Psoas muscle (tissue), 8 donors: ENCODE results near the gene APOBEC3A. TPM values are rescaled to one million over a fixed set of nuclear protein-coding genes. Genes with fewer than 3 reads are reported as not detected.

Source experiments
- ATAC-seq, 4 donors: fragments of 200-7000 bp; cut with Tn5 transposase; one replicate each; pipeline ENCODE4 v1.9.1; 2020; ENCODE audit warnings: moderate library complexity in 3 of 4, mild to moderate bottlenecking in 2 of 4
- DNase-seq, 2 donors: peaks; one replicate each; pipeline ENCODE4 v3.0.0-alpha.2; 2020
- H3K27ac ChIP-seq: fragments of 200-600 bp; one replicate; pipeline ENCODE4 v1.8.0; 2022
- H3K27me3 ChIP-seq, 3 donors: fragments of 200-600 bp in 1 of 3; one replicate each; pipeline versions ENCODE4 v1.6.1 to v1.8.0; 2013 to 2022; ENCODE audit warnings: low read length in 2 of 3, mild to moderate bottlenecking in 2 of 3, moderate library complexity in 1 of 3; ENCODE audit not compliant: insufficient read depth in 3 of 3
- H3K36me3 ChIP-seq, 2 donors: fragments of 200-600 bp in 1 of 2; one replicate each; pipeline versions ENCODE4 v1.6.1 to v1.8.0; 2013 to 2022; ENCODE audit warnings: low read depth in 1 of 2, mild to moderate bottlenecking in 1 of 2, moderate library complexity in 1 of 2; ENCODE audit not compliant: insufficient read depth in 1 of 2
- H3K4me1 ChIP-seq: fragments of 200-600 bp; one replicate; pipeline ENCODE4 v1.8.0; 2022
- H3K4me3 ChIP-seq: fragments of 200-600 bp; one replicate; pipeline ENCODE4 v1.8.0; 2022; ENCODE audit warnings: mild to moderate bottlenecking
- H3K9me3 ChIP-seq: fragments of 200-600 bp; one replicate; pipeline ENCODE4 v1.8.0; 2022
- CTCF ChIP-seq: fragments of 200-600 bp; IDR thresholded peaks from one replicate; pipeline ENCODE4 v1.8.0; 2022; ENCODE audit warnings: antibody characterized with exemption
- WGBS, 3 donors: extraction: QIAGEN DNeasy Blood & Tissue Kit; methylation state at CpG; one replicate each; pipeline versions ENCODE4 v1.1.6 to v1.1.7; 2013; 5-methylcytosine and 5-hydroxymethylcytosine counted together
- intact Hi-C, 2 donors: fragments of 100-400 bp; cut with DNase I; formaldehyde crosslinking; loops; one replicate each; pipeline versions ENCODE4 v1.11.0 to v1.14.2; 2022
- polyA plus RNA-seq, 3 donors: library from polyadenylated mRNA; stranded (reverse); fragments of 200-250 nt; gene quantifications; one replicate each; pipeline ENCODE4 v1.2.3, GENCODE V29; 2013
- total RNA-seq, 4 donors: library from RNA; stranded (reverse); fragmentation: NEBNext Ultra II Directional in 2 of 4; extraction: Animal tissue kit (Norgen Biotek cat#: 25700) in 2 of 4; gene quantifications; one replicate each; pipeline versions ENCODE4 v1.2.1 to v1.2.4, GENCODE V29; 2021 to 2023
- donor health status: healthy with polysubstance abuse.
- donor health status: DM: no; HTN: no; CAD: no; lungs with moderate emphysema.
- donor health status: Bipolar disorder and iron deficiency.
- donor health status: healthy.
- donor health status: DM: yes; HTN: yes; CAD: no.
- donor health status: DM: no; HTN: no; CAD: no.
- donor health status: DM: no; HTN: no; CAD: no.
- donor health status: DM: yes; HTN: yes; CAD: no.

APOBEC3A gene
- total and polyA plus RNA-seq, 7 donors, result 0.09 to 0.76 (median 0.22) TPM; not detected in 1

GRCh38 chr22:38948181-38948940, 9.0 kb upstream of the APOBEC3A start:
- Histone ChIP-seq H3K9me3 (no peaks in the 10 kb centered on the region), H3K36me3 (no peaks in the 10 kb centered on the region), H3K4me3 (no peak overlapping the region), H3K27ac (no peak overlapping the region), H3K4me1 (no peaks in the 10 kb centered on the region), H3K27me3 (peaks cover 0 to 44% (median 3%) of the 10 kb centered on the region in 3 donors)
- no peak for TF ChIP-seq CTCF
- no peak for DNase-seq
- intact Hi-C loops, result no loop called here
- 85 to 90% (median 89%) methylated on average over 7 of the region's 7 CpGs for WGBS, 3 donors
- ATAC-seq, result no peak

- intact Hi-C loops, result loop anchor here in 1 of 2 donors (10.0 kb wide), 1 partner anchor 135 kb away; no protein-coding TSS in a partner anchor
- no peak overlapping the region for H3K27ac ChIP-seq
- H3K36me3 ChIP-seq, result no peaks in the 10 kb centered on the region
- DNase-seq (no peak), ATAC-seq (no peak)
- H3K4me1 ChIP-seq, result no peaks in the 10 kb centered on the region
- 40 to 52% (median 50%) methylated on average over 8 of the region's 8 CpGs for WGBS, 3 donors
- H3K4me3 ChIP-seq, result no peak overlapping the region
- peaks cover 0 to 33% (median 3%) of the 10 kb centered on the region in 3 donors for H3K27me3 ChIP-seq
- TF ChIP-seq CTCF, result no peak
- H3K9me3 ChIP-seq, result no peaks in the 10 kb centered on the region
Observed at GRCh38 chr22:38949889-38950405, 7.5 kb upstream of the APOBEC3A start.

DNA sequence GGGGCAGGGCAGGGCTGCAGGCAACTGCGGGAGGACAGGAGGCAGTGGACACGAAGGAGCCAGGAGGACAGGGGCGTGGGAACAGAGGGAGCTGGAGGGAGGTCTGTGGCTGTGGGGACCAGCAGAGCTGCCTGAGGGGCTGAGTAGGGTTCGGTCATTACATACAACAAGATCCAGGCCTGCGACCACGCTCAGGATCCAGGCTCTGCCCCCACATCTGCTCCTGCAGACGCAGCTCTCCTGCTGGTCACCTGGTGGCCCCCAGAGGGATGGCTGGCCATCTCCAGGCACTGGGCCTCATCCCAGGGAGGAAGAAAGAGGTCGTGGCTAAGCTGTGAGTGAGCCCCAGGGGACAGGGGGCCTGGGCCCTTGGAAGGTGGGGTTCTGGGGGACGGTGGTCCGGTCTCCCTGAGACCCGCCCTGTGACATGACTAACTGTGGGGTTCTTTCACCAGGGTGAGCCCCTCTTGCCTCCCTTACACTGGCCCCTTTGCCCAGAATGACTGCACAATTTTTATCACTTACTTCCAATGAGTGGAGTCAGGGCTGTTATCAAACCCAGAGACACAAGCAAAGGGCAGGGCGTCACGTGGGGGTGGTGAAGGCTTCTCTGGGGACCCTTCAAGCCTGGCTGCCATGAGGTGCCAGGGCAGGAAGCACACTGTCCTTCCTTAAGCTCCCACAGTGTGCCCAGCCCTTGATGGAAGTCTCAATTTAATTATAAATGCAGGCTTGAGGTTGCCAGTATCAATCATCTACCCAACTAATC, 6.7 kb upstream of the APOBEC3A start:
- Histone ChIP-seq H3K9me3 (no peaks in the 10 kb centered on the region), H3K4me1 (no peaks in the 10 kb centered on the region), H3K27ac (no peak overlapping the region), H3K4me3 (no peak overlapping the region), H3K27me3 (peaks cover 0 to 25% (median 2%) of the 10 kb centered on the region in 3 donors), H3K36me3 (no peaks in the 10 kb centered on the region)
- TF ChIP-seq CTCF, result no peak
- DNase-seq (no peak), ATAC-seq (no peak)
- intact Hi-C loops, result loop anchor here in 1 of 2 donors (10.0 kb wide), 1 partner anchor 134 kb away; no protein-coding TSS in a partner anchor
- 64 to 69% (median 69%) methylated on average over 12 to 13 of the region's 13 CpGs for WGBS, 3 donors

- WGBS, 3 donors, result 54 to 62% (median 55%) methylated on average over 2 of the region's 2 CpGs
- Histone ChIP-seq H3K36me3 (no peaks in the 10 kb centered on the region), H3K27me3 (peaks cover 0 to 21% (median 2%) of the 10 kb centered on the region in 3 donors), H3K4me1 (no peaks in the 10 kb centered on the region), H3K27ac (no peak overlapping the region), H3K9me3 (no peaks in the 10 kb centered on the region), H3K4me3 (no peak overlapping the region)
- ATAC-seq (no peak), DNase-seq (no peak)
- no peak for TF ChIP-seq CTCF
- intact Hi-C loops, result loop anchor here in 1 of 2 donors (10.0 kb wide), 1 partner anchor 133 kb away; no protein-coding TSS in a partner anchor
Observed at GRCh38 chr22:38951734-38952133, 5.7 kb upstream of the APOBEC3A start.
